B cell (primary cell): ENCODE measurements around the gene DAP. TPM values are rescaled to one million over a fixed set of nuclear protein-coding genes. Genes with fewer than 3 reads are reported as not detected.
A peak's percentile ranks its signal among the peaks of the same experiment; 100 is the strongest.

Experiments
- ATAC-seq: fragments of 200-7000 bp; cut with Tn5 transposase; one replicate; pipeline ENCODE4 v1.10.0; 2021; ENCODE audit warnings: low read depth, mild to moderate bottlenecking, moderate number of reproducible peaks, moderate library complexity
- CTCF ChIA-PET: fragments of 350-600 bp; sonication (Branson Sonifier 250); formaldehyde crosslinking; loops from one replicate; lab custom pipeline; 2021; ENCODE audit warnings: antibody characterized with exemption, inconsistent platforms; lab: Charles Lee
- POLR2A ChIA-PET: fragments of 350-600 bp; sonication (Branson Sonifier 250); formaldehyde crosslinking; loops from one replicate; lab custom pipeline; 2021; ENCODE audit warnings: antibody characterized with exemption; lab: Charles Lee
- DNase-seq: peaks from one replicate; pipeline ENCODE4 v3.0.0; 2013
- H2AFZ ChIP-seq: 2 replicates; pipeline ENCODE4 v1.6.1; 2012; ENCODE audit warnings: mild to moderate bottlenecking, low read depth, low read length; ENCODE audit not compliant: insufficient read depth, poor library complexity, severe bottlenecking
- H3K27ac ChIP-seq, 2 donors: 1 replicate in 1 of 2; 2 replicates in 1 of 2; pipeline ENCODE4 v1.5.1; 2012 to 2013; ENCODE audit warnings: low read length in 2 of 2, mild to moderate bottlenecking in 2 of 2, moderate library complexity in 1 of 2
- H3K27me3 ChIP-seq, 4 experiments: fragments of 200-600 bp in 1 of 4; sonication (generic) in 1 of 4; replicated peaks in 1 of 4; 1 replicate in 2 of 4; 2 replicates in 2 of 4; pipeline versions ENCODE4 v1.6.1 to v1.7.0; 2013 to 2016; ENCODE audit warnings: low read length in 3 of 4, mild to moderate bottlenecking in 2 of 4, mixed read lengths in 1 of 4, moderate library complexity in 1 of 4; ENCODE audit not compliant: insufficient read depth in 4 of 4, control insufficient read depth in 3 of 4; ENCODE audit errors: control extremely low read depth in 1 of 4
- H3K36me3 ChIP-seq, 2 experiments: replicated peaks in 1 of 2; 1 replicate in 1 of 2; 2 replicates in 1 of 2; pipeline versions ENCODE4 v1.6.1 to v1.7.1; 2013; ENCODE audit warnings: low read length in 1 of 2; ENCODE audit not compliant: insufficient read depth in 2 of 2, control insufficient read depth in 1 of 2; ENCODE audit errors: control extremely low read depth in 1 of 2, extremely low read depth in 1 of 2
- H3K4me1 ChIP-seq, 2 donors: fragments of 200-600 bp in 1 of 2; sonication (generic) in 1 of 2; 1 replicate in 1 of 2; 2 replicates in 1 of 2; pipeline versions ENCODE4 v1.5.1 to v1.6.1; 2013 to 2017; ENCODE audit warnings: low read length in 2 of 2; ENCODE audit not compliant: control insufficient read depth in 2 of 2, insufficient read depth in 2 of 2
- H3K4me2 ChIP-seq: replicated peaks from 2 replicates; pipeline ENCODE3; 2012; ENCODE audit warnings: mild to moderate bottlenecking, low read depth, low read length; ENCODE audit not compliant: poor library complexity, severe bottlenecking
- H3K4me3 ChIP-seq, 5 experiments: fragments of 200-600 bp in 1 of 5; sonication (generic) in 1 of 5; 1 replicate in 3 of 5; 2 replicates in 2 of 5; pipeline versions ENCODE4 v1.5.1 to v1.7.0; 2011 to 2016; ENCODE audit warnings: low read length in 4 of 5, mild to moderate bottlenecking in 4 of 5, low read depth in 2 of 5, control low read depth in 1 of 5, moderate library complexity in 1 of 5; ENCODE audit not compliant: insufficient read depth in 1 of 5; ENCODE audit errors: control extremely low read depth in 1 of 5, extremely low read depth in 1 of 5
- H3K79me2 ChIP-seq: fragments of 200-600 bp; sonication (generic); one replicate; pipeline ENCODE4 v1.6.0; 2016; ENCODE audit warnings: low read length; ENCODE audit not compliant: control insufficient read depth, insufficient read depth
- H3K9ac ChIP-seq: fragments of 200-600 bp; sonication (generic); 2 replicates; pipeline ENCODE4 v1.6.1; 2017; ENCODE audit warnings: mild to moderate bottlenecking, low read length, moderate library complexity
- H3K9me3 ChIP-seq, 3 donors: one replicate each; pipeline versions ENCODE4 v1.6.1 to v1.7.1; 2013; ENCODE audit warnings: low read length in 2 of 3; ENCODE audit not compliant: control insufficient read depth in 2 of 3, insufficient read depth in 1 of 3; ENCODE audit errors: control extremely low read depth in 1 of 3
- H4K20me1 ChIP-seq: 2 replicates; pipeline ENCODE4 v1.6.0; 2012; ENCODE audit warnings: mild to moderate bottlenecking, low read length; ENCODE audit not compliant: insufficient read depth, control insufficient read depth, poor library complexity, severe bottlenecking
- H3K27ac Mint-ChIP-seq: one replicate; pipeline ENCODE4 v1.8.0; 2021; ENCODE audit warnings: mixed read lengths
- H3K27me3 Mint-ChIP-seq: one replicate; pipeline ENCODE4 v1.8.0; 2021; ENCODE audit warnings: mixed read lengths
- H3K4me1 Mint-ChIP-seq: one replicate; pipeline ENCODE4 v1.8.0; 2021; ENCODE audit warnings: mixed read lengths
- H3K4me3 Mint-ChIP-seq: one replicate; pipeline ENCODE4 v1.8.0; 2021; ENCODE audit warnings: mixed read lengths
- H3K9me3 Mint-ChIP-seq: one replicate; pipeline ENCODE4 v1.8.0; 2022; ENCODE audit warnings: mixed read lengths; ENCODE audit not compliant: insufficient read depth
- EZH2 ChIP-seq: IDR thresholded peaks from 2 replicates; pipeline ENCODE4 v1.6.1; 2012; ENCODE audit warnings: borderline replicate concordance, low read depth, mild to moderate bottlenecking, moderate library complexity, low read length; ENCODE audit not compliant: insufficient read depth, poor library complexity, severe bottlenecking
- WGBS: methylation state at CpG from one replicate; pipeline ENCODE4 v1.1.5; 2013; ENCODE audit warnings: missing lambda C conversion rate; ENCODE audit not compliant: insufficient coverage; 5-methylcytosine and 5-hydroxymethylcytosine counted together
- intact Hi-C: fragments of 100-400 bp; cut with micrococcal nuclease; formaldehyde crosslinking; loops from one replicate; pipeline ENCODE4 v1.10.0; 2022
- polyA plus RNA-seq: library from polyadenylated mRNA; depleted of rRNA; stranded (reverse); fragments of >200 nt; gene quantifications from 2 replicates; pipeline ENCODE4 v1.2.3, GENCODE V29; 2012
- total RNA-seq, 2 donors: library from RNA; stranded (reverse); fragments of 120-200 nt in 1 of 2; gene quantifications; 1 replicate in 1 of 2; 2 replicates in 1 of 2; pipeline versions ENCODE4 v1.2.3 to v1.2.4, GENCODE V29; 2013 to 2022
- TF ChIP-seq, protein P1 (sequence below): fragments of 200-600 bp; IDR thresholded peaks from one replicate; pipeline ENCODE4 v1.8.0; 2022; ENCODE audit warnings: antibody characterized with exemption, mild to moderate bottlenecking

The DAP gene
- total and polyA plus RNA-seq, 2 donors (not counting 1 experiment from before 2014, with no cell fraction given), result 42.6 to 49.8 TPM

DNA sequence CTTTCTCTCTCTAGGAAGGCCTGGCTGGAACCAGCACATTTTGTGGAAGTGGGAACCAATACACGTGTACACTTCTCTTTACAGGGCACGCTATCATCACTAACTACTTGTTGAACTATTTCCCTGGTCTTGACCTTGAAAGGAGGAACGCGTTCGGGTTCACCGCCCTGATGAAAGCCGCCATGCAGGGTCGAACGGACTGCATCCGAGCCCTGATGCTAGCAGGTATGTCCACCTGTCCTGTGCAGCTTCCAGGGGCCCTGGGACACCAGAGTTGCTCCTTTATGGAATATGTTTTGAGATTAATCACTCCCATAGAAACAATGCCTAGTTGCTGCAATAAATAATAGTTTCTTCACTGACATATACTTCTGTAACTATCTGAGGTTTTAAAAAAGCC is 123.1 kb downstream of the DAP start:
- peaks cover 0 to 22% (median 0%) of the 10 kb centered on the region in 3 donors for H3K9me3 ChIP-seq
- ChIA-PET CTCF (no interaction called here), POLR2A (no interaction called here)
- H2AFZ ChIP-seq, result no peak overlapping the region
- peaks cover 8% of the 10 kb centered on the region for H3K9me3 Mint-ChIP-seq
- H3K4me1 ChIP-seq, result peaks cover 36 to 49% of the 10 kb centered on the region in 2 donors
- no peak overlapping the region for H3K27ac ChIP-seq
- peaks cover 0 to 7% of the 10 kb centered on the region in 2 experiments for H3K36me3 ChIP-seq
- peaks cover 61% of the 10 kb centered on the region for H3K4me1 Mint-ChIP-seq
- DNase-seq (no peak), ATAC-seq (no peak)
- intact Hi-C loops, result no loop called here
- H3K4me3 ChIP-seq, result no peak overlapping the region
- H3K27ac Mint-ChIP-seq, result peak overlapping the region; percentile 69
- no peaks in the 10 kb centered on the region for H3K27me3 ChIP-seq
- TF ChIP-seq, protein P1, sequence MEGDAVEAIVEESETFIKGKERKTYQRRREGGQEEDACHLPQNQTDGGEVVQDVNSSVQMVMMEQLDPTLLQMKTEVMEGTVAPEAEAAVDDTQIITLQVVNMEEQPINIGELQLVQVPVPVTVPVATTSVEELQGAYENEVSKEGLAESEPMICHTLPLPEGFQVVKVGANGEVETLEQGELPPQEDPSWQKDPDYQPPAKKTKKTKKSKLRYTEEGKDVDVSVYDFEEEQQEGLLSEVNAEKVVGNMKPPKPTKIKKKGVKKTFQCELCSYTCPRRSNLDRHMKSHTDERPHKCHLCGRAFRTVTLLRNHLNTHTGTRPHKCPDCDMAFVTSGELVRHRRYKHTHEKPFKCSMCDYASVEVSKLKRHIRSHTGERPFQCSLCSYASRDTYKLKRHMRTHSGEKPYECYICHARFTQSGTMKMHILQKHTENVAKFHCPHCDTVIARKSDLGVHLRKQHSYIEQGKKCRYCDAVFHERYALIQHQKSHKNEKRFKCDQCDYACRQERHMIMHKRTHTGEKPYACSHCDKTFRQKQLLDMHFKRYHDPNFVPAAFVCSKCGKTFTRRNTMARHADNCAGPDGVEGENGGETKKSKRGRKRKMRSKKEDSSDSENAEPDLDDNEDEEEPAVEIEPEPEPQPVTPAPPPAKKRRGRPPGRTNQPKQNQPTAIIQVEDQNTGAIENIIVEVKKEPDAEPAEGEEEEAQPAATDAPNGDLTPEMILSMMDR, result no peak
- no peak for TF ChIP-seq EZH2
- H3K27me3 Mint-ChIP-seq, result no peaks in the 10 kb centered on the region
- no peak overlapping the region for H3K4me2 ChIP-seq
- H3K79me2 ChIP-seq, result peaks cover 46% of the 10 kb centered on the region
- no peaks in the 10 kb centered on the region for H4K20me1 ChIP-seq
- WGBS, result 96% methylated on average over 10 of the region's 10 CpGs
- H3K9ac ChIP-seq, result no peak overlapping the region
- no peak overlapping the region for H3K4me3 Mint-ChIP-seq

DNA sequence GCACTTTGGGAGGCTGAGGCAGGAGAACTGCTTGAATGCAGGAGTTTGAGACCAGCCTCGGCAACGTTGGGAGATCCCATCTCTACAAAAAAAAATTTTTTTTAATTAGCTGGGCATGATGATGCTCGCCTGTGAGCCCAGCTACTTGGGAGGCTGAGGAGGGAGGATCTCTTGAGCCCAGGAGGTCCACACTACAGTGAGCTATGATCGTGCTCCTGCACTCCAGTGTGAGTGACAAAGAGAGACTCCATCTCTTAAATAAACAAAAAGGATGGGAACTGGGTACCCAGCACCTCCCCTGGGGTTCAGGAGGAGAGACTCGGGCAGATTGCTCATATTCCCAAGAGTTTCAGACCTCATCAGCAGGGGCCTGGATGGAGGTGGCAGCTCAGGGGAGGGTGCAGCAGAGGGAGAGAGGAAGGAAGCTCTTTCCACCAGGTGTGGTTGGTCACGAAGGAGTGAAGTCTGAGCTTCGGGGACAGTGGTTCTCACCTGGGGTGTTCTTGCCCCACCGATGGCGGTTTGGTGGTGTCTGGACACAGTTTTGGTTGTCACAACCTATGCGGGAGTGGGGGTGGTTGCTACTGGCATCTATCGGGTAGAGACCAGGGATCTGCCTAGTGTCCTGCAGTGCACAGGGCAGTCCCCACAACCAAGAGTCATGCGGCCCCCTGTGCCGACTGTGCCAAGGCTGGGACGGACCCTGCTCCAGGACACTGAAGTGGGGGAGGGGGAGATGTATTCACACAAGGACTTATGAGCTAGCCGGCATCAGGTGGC is 124.5 kb downstream of the DAP start:
- ChIA-PET POLR2A (no interaction called here), CTCF (interaction anchor here (0.8 to 1.5 kb wide), 5 partner anchors 9 to 184 kb away, joined by 3 to 5 read pairs (median 3); no protein-coding TSS in a partner anchor)
- TF ChIP-seq, protein P1, result no peak
- TF ChIP-seq EZH2, result no peak
- Histone ChIP-seq H2AFZ (no peak overlapping the region), H4K20me1 (no peaks in the 10 kb centered on the region), H3K79me2 (peaks cover 38% of the 10 kb centered on the region), H3K36me3 (peaks cover 0 to 7% of the 10 kb centered on the region in 2 experiments), H3K9ac (no peak overlapping the region), H3K4me2 (no peak overlapping the region), H3K4me1 (peaks cover 46 to 56% of the 10 kb centered on the region in 2 donors), H3K9me3 (peaks cover 0 to 22% (median 0%) of the 10 kb centered on the region in 3 donors), H3K27me3 (no peaks in the 10 kb centered on the region), H3K27ac (peak overlapping the region; percentile 41 to 95), H3K4me3 (no peak overlapping the region)
- H3K4me1 Mint-ChIP-seq, result peaks cover 59% of the 10 kb centered on the region
- intact Hi-C loops, result no loop called here
- peaks cover 8% of the 10 kb centered on the region for H3K9me3 Mint-ChIP-seq
- H3K4me3 Mint-ChIP-seq, result peak overlapping the region; percentile 29
- peak overlapping the region; percentile 99 for H3K27ac Mint-ChIP-seq
- H3K27me3 Mint-ChIP-seq, result no peaks in the 10 kb centered on the region
- ATAC-seq, result no peak
- no peak for DNase-seq
- WGBS, result 76% methylated on average over 11 of the region's 15 CpGs
